Fibroblast of skin of back (primary cell): ENCODE measurements around the gene ASMTL.
"Not testable (repeated sequence)": the region's sequence is repeated elsewhere in the genome, so short reads cannot be mapped to it uniquely, and the experiment has no call there.

Experiments
- DNase-seq: peaks from one replicate; pipeline ENCODE4 v3.0.0-alpha.2; 2013

Gene ASMTL

DNA sequence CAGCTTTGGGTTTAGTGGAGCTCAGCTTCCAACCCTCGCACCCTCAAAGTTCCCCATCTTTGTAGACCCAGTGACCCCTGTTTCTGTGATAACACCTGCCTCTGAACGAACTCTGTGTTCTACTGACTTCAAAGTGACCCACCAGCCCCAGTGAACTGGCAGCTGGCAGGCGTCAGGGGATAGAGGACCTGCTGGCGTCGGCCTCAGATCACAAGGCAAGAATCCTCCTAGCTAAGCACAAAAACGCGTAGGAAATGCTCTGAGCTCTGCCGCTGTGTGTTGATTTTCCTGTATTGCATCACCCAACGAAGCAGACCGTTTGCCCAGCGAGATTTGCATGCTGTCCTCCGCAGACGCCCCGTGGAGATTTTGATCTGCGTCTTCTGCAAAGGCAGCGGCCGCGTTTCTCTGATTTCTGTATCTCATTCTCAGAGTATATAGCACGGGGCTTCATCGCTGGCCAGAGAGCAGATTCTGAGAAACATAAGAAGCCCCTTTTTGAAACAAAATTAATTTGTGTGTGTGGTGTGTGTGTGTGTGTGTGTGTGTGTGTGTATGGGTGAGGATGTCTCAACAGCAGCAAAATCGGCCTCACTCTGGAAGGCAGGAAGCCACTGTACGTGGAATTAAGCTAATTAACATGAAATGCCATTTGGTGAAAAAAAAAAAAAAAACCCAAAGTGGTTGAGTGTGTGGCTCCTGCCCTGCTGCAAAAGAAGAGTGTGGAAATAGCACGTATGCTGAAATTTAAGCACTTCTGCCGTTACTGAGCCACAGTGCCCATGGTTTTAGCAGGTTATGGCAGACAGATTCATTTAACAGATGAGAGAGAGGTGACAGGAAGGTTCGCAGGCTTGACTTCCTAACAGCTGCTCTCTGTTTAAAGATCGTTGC, 29.2 kb upstream of the ASMTL start:
- DNase-seq: peak; percentile 86

DNA sequence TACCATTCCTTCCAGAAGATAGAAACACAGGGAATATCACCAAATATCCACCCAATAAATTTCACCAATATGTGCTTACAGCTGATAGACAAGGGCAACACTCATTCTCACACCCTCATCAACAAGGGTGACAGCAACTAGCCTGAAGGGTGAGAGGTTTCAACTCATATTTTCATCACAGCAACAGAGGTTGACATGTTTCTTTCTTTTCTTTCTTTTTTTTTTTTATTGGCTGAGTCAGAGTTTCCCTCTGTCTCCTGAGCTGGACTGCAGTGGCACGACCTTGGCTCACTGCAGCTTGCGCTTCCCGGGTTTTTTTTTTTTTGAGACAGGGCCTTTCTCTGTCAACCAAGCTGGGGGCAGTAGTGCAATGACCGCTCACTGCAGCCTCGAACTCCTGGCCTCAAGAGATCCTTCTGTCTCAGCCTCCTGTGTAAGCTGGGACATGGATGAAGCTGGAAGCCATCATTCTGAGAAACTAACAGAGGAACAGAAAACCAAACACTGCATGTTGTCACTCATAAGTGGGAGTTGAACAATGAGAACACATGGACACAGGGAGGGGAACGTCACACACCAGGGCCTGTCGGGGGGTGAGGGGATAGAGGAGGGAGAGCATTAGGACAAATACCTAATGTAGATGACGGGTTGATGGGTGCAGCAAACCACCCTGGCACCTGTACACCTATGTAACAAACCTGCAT, 27.5 kb upstream of the ASMTL start:
- no peak for DNase-seq

- no peak for DNase-seq
Observed at GRCh38 chrX:1477801-1478458, 25.2 kb upstream of the ASMTL start.

DNA sequence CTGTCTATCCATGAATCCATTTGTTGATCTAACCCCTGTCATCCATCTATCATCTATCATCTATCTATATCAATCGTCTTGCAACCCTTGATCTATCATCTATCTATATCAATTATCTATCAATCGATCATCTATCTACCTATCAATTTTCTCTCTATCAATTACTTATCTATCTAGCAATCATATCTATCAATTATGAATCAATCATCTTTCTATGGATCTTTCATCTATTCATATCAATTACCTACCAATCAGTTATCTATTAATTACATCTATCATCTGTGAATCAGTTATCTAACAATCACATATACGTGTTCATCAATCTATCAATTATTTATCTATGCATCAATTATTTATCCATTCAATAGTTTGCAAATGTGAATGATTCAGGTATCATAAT, 24.5 kb upstream of the ASMTL start:
- DNase-seq: no peak

- DNase-seq: no peak
Observed at GRCh38 chrX:1476682-1477081, 24.0 kb upstream of the ASMTL start.

DNA sequence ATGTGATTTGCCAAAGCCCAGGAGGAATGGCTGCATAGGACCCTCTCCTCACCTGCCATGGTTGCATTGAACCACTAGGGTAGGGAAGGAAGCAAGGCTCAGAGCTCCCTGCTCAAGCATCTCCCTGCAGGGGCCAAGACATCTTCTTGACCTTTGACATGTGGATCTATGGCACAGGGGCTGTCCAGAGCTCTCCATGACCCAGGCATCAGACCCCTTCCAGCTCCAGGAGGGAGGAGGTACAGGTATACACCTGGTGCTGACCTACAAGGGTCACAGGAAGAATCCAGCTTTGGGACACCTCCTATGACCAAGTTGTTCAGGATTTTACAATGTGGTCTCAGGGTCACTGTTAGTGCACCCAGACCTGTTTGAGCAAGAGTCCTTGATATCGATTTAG, 23.2 kb upstream of the ASMTL start:
- no peak for DNase-seq

DNA sequence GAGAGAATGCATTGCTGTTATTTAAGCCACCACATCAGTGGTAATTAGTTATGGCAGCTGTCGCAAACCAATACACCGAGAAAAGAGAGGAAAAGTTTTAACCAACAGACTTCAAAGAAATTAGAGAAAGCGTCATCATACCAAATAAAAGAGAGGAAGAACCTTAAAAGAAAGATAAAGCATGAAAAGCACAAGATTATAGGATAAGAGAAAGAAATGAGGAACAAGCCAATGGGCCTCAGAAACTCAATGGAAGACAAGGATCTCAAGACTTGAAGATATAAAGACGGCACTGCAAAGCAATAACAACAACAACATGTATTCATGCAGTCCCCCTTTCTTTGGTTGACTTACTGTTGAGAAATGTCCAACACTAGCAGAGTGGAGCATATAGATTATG, 22.8 kb upstream of the ASMTL start:
- no peak for DNase-seq

DNA sequence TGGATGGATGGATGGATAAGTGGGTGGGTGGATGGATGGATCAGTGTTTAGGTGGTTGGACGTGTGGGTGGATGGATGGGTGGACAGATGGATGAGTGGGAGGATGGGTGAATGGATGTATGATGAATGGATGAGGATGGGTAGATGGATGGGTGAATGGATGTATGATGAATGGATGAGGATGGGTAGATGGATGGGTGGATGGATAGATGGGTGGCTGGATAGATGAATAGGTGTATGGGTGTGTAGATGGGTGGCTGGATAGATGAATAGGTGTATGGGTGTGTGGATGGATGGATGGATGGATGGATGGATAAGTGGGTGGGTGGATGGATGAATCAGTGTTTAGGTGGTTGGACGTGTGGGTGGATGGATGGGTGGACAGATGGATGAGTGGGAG, 21.9 kb upstream of the ASMTL start:
- DNase-seq: not testable (repeated sequence)

DNA sequence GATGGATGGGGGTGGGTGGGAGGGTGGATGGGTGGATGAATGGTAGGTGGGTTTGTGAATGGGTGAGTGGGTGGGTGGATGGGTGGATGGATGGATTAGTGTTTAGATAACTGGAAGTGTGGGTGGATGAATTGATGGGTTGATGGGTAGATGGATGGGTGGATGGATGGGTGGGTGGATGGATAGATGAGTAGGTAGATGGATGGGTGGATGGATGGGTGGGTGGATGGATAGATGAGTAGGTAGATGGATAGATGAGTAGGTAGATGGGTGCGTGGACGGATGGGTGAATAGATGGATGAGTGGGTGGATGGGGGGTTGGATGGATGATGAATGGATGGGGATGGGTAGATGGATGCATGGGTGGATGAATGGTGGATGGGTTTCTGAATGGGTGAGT, 20.3 kb upstream of the ASMTL start:
- no peak for DNase-seq

GRCh38 chrX:1468250-1468772, 15.6 kb upstream of the ASMTL start:
- peak; percentile 68 for DNase-seq

DNA sequence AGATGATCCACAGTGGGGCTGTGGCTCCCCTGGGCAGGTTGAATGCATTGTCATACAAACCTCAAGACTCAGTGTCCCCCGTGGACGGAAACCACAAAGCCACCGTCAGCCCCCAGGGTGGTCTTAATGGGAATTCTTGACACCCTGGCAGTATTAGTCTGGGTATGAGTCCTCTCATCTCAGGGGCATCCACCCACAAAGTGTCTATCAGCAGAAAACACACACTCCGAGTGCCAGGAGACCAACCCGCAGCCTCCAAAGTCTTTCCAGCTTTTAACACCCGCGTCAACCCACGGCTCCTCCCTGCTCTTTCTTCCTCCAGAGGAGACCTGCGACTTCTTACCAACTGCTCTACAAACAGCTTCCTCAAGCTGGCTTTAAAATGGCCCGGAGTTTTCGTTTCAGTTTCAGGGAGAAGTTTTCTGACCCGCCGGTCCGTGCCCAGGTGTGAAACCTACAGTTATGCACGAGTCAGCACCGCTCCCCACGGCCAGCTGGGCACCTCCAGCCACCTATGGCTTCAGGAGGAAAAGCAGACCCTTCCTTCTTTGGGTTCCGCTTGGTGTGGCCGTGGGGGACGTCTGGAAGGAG, 14.4 kb upstream of the ASMTL start:
- DNase-seq: no peak

DNA sequence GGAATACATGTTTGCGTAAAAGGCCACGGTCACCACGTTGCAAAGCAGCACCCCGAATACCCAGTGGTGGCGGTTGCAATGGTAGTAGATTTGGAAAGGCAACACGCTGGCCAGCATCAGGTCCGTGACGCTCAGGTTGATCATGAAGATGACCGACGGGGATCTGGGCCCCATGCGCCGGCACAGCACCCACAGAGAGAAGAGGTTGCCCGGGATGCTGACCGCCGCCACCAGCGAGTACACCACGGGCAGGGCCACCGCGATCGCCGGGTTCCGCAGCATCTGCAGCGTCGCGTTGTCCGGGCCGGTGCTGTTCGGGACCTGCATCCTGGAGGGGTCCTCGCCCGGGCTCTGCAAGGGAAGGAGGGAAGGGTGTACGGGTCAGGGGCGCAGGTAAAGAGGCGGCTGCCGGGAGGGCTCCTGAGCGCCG, 13.5 kb upstream of the ASMTL start:
- DNase-seq: no peak

DNA sequence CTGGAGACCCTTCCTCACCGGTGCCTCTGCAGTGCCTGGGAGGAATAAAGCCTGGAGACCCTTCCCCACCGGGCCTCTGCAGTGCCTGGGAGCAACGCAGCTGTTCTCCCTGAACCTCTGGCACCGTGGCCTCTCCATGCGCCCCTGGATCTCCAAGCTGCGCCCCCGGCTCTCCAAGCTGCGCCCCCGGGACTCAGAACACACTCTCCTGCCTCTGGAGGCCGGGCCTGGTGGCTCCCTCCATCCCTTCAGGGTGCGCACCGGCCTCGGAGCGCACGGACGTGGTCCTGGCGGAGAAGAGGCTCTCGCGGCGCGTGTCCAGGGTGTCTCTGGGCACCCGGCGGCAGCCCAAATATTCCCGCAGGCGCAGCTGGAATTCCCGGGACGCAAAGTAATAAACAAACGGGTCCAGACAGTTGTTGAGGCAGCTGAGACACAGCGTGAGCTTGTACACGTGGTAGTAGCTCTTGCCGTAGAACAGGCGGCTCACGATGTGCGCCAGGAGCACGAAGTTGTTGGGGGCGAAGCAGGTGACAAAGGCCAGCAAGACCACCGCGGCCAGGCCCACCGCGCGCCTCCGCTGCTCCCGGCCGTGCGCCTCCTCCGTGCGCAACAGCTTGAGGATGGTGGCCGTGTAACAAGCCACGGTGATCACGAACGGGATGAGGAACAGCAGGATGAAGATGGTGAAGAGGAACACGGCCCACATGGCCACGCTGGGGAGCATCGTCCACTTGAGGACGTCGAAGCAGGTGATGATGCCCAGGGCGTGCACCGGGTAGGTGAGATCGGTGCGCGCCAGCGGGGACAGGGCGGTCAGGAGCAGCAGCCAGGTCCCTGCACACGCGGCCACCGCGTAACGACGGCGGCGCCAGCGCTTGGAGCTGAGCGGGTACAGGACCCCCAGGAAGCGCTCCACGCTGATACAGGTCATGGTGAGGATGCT, 12.8 kb upstream of the ASMTL start:
- DNase-seq: no peak

GRCh38 chrX:1464971-1465285, 12.2 kb upstream of the ASMTL start:
- DNase-seq: no peak

DNA sequence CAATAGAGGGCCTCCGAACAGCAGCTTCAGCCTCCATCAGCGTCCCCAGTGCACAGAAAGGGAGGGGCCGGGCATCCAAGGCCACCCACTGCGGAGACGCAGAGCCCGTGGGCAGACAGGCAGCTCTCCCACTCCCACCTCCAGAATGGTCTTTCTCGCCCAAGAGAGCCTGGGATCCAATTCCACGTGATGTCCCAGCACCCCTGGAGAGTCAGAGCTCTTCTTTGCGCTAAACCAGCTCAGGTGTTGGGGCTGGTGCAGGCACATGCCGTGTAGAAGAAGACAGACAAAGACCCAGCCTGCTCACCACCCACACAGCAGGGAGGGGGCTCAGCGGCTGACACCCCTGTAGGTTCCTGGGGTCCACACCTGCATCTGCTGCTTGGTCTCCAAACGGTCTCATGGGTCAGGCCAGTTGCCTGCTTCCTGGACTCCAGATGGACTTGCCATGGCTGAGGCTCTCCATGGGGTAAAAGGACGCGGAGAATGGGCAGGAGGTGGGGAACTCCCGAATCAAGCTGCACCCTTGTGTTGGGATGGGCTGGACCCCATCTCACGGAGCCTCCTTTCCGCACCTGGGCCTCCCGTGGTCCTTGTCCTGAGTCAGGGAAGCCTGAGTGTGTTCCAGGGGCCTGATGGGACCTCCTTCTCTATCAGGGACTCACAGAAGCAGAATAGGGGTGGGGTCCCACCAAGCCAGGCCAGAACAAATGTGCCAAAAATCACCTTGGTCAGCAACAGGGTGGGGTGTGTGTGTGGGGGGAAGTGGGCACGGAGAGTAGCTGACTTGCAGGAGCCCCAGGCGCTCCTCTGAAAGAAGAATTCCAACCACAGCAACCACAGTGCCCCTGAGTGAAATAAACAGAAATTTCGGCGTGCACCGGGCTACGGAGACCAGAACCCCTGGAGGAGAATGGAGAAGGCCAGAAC, 11.6 kb upstream of the ASMTL start:
- no peak for DNase-seq

DNA sequence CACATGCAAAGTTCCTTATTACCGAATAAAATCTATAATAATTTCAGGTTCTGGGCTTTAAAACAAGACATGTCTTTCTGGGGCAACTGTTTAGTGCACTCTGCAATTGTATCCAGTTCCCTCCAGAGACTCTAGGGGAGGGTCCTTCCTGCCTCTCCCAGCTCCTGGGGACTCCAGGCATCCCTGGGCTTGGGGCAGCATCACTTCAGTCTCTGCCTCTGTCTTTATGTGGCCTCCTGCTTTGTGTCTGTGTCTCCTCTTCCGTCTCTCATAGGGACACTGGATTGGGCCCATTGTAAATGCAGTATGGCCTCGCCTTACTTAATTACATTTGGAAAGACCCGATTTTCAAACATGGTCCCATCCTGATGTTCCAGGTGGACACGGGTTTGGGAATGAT, 10.9 kb upstream of the ASMTL start:
- DNase-seq: no peak

GRCh38 chrX:1462596-1463251, 10.0 kb upstream of the ASMTL start:
- DNase-seq: peak; percentile 68

GRCh38 chrX:1462110-1462509, 9.4 kb upstream of the ASMTL start:
- no peak for DNase-seq

- DNase-seq: no peak
Observed at GRCh38 chrX:1455948-1456280, 3.2 kb upstream of the ASMTL start.
